HepG2 (cell line): ENCODE measurements around the gene HSD3B1. TPM values are rescaled to one million over a fixed set of nuclear protein-coding genes. Genes with fewer than 3 reads are reported as not detected.

Experiments
- ATAC-seq: fragments of 200-7000 bp; cut with Tn5 transposase; 3 replicates; pipeline ENCODE4 v1.9.1; 2020; ENCODE audit warnings: mild to moderate bottlenecking, moderate library complexity
- BruUV-seq: library from RNA; stranded (reverse); fragments of 400-500 nt; replicated peaks from 2 replicates; lab custom pipeline; 2021; lab: Mats Ljungman, UMichigan
- CTCF ChIA-PET: fragments of 300-600 bp; formaldehyde crosslinking; extraction: SDS; loops from one replicate; lab custom pipeline; 2021; ENCODE audit warnings: low total read pairs, inconsistent platforms, low intra/inter-chr PET ratio; lab: Yijun Ruan, JAX
- POLR2A ChIA-PET: fragments of 350-600 bp; sonication (Branson Sonifier 250); formaldehyde crosslinking; loops from one replicate; lab custom pipeline; 2020; ENCODE audit warnings: antibody characterized with exemption, inconsistent platforms; lab: Yijun Ruan, JAX
- DNase-seq: peaks from one replicate; pipeline ENCODE4 v3.0.0-alpha.2; 2015; ENCODE audit warnings: low spot score
- FAIRE-seq: peaks from 3 replicates; lab custom pipeline; 2011; peaks lifted over from hg19 to GRCh38; lab: Jason Lieb, UNC
- H2AFZ ChIP-seq: one replicate; pipeline ENCODE4 v1.6.1; 2011; ENCODE audit warnings: low read length, inconsistent platforms
- H3K27ac ChIP-seq: fragments of 300-600 bp; 3 replicates; pipeline ENCODE4 v1.8.0; 2011; ENCODE audit warnings: mixed run types, mild to moderate bottlenecking, mixed read lengths, low read length, inconsistent platforms; ENCODE audit not compliant: insufficient read depth; ENCODE audit errors: extremely low read length
- H3K27me3 ChIP-seq, 2 experiments: fragments of 200-600 bp in 1 of 2; 2 replicates in 1 of 2; 3 replicates in 1 of 2; pipeline versions ENCODE4 v1.6.0 to v1.8.0; 2011; ENCODE audit warnings: low read length in 2 of 2, mild to moderate bottlenecking in 2 of 2, moderate library complexity in 2 of 2, inconsistent platforms in 1 of 2; ENCODE audit not compliant: insufficient read depth in 2 of 2, control insufficient read depth in 1 of 2
- H3K36me3 ChIP-seq, 2 experiments: fragments of 200-600 bp in 1 of 2; replicated peaks in 1 of 2; 2 replicates in 1 of 2; 3 replicates in 1 of 2; pipeline versions ENCODE4 v1.5.1 to v1.8.0; 2011; ENCODE audit warnings: low read length in 2 of 2, inconsistent platforms in 1 of 2; ENCODE audit not compliant: insufficient read depth in 2 of 2, control insufficient read depth in 1 of 2
- H3K4me1 ChIP-seq: 2 replicates; pipeline ENCODE4 v1.5.1; 2012; ENCODE audit warnings: low read length, inconsistent platforms; ENCODE audit not compliant: insufficient read depth
- H3K4me2 ChIP-seq: 2 replicates; pipeline ENCODE4 v1.6.0; 2011; ENCODE audit warnings: low read depth, low read length, inconsistent platforms
- H3K4me3 ChIP-seq, 3 experiments: fragments of 200-600 bp in 1 of 3; sonication (generic), shearing (Covaris generic) in 1 of 3; replicated peaks in 1 of 3; 2 replicates each; pipeline ENCODE4 v1.5.1; 2011 to 2016; ENCODE audit warnings: low read length in 3 of 3, inconsistent platforms in 2 of 3, low read depth in 2 of 3, mild to moderate bottlenecking in 2 of 3, control low read depth in 1 of 3, mixed read lengths in 1 of 3; ENCODE audit not compliant: insufficient read depth in 1 of 3
- H3K79me2 ChIP-seq: one replicate; pipeline ENCODE4 v1.6.1; 2011; ENCODE audit warnings: low read length, inconsistent platforms; ENCODE audit not compliant: insufficient read depth
- H3K9ac ChIP-seq: 2 replicates; pipeline ENCODE4 v1.6.0; 2011; ENCODE audit warnings: mild to moderate bottlenecking, low read depth, low read length, inconsistent platforms; ENCODE audit not compliant: insufficient read depth
- H3K9me3 ChIP-seq: 2 replicates; pipeline ENCODE4 v1.5.1; 2012; ENCODE audit warnings: mild to moderate bottlenecking, low read length
- H4K20me1 ChIP-seq: 2 replicates; pipeline ENCODE4 v1.6.0; 2011; ENCODE audit warnings: inconsistent platforms, mild to moderate bottlenecking, low read length, moderate library complexity; ENCODE audit not compliant: insufficient read depth
- ETV5 ChIP-seq: IDR thresholded peaks from 2 replicates; pipeline ENCODE4 v1.6.1; 2018; ENCODE audit warnings: missing biosample characterization, missing genetic modification reagents, inconsistent platforms, borderline replicate concordance
- SOX6 ChIP-seq, 2 experiments: fragments of 450-650 bp in 1 of 2; sonication (generic) in 1 of 2; formaldehyde crosslinking in 1 of 2; IDR thresholded peaks; 2 replicates each; pipeline versions ENCODE4 v1.4.0 to v1.6.1; 2017 to 2020; ENCODE audit warnings: antibody characterized with exemption in 1 of 2, mild to moderate bottlenecking in 1 of 2, missing genetic modification reagents in 1 of 2
- STAG1 ChIP-seq: sonication (generic); formaldehyde crosslinking; IDR thresholded peaks from 2 replicates; pipeline ENCODE4 v1.4.0; 2020; ENCODE audit warnings: missing genetic modification reagents
- ZBTB8A ChIP-seq: sonication (generic); formaldehyde crosslinking; IDR thresholded peaks from 2 replicates; pipeline ENCODE4 v1.4.0; 2020; ENCODE audit warnings: mild to moderate bottlenecking, low read depth, missing genetic modification reagents, borderline replicate concordance
- ZFP62 ChIP-seq: sonication (generic); formaldehyde crosslinking; IDR thresholded peaks from 2 replicates; pipeline ENCODE4 v1.4.0; 2020; ENCODE audit warnings: missing genetic modification reagents
- ZNF121 ChIP-seq: sonication (generic); formaldehyde crosslinking; IDR thresholded peaks from 2 replicates; pipeline ENCODE4 v1.5.0; 2020; ENCODE audit warnings: mild to moderate bottlenecking, missing genetic modification reagents
- ZNF20 ChIP-seq: sonication (generic); formaldehyde crosslinking; IDR thresholded peaks from 2 replicates; pipeline ENCODE4 v1.4.0; 2020; ENCODE audit warnings: mild to moderate bottlenecking, moderate library complexity, missing genetic modification reagents
- ZNF24 ChIP-seq: fragments of 450-650 bp; IDR thresholded peaks from 2 replicates; pipeline ENCODE4 v1.6.1; 2017; ENCODE audit warnings: antibody characterized with exemption, mild to moderate bottlenecking
- ZNF460 ChIP-seq: sonication (generic); formaldehyde crosslinking; IDR thresholded peaks from 2 replicates; pipeline ENCODE4 v1.5.1; 2020; ENCODE audit warnings: missing genetic modification reagents, mild to moderate bottlenecking, borderline replicate concordance
- ZNF607 ChIP-seq: sonication (generic); formaldehyde crosslinking; IDR thresholded peaks from 2 replicates; pipeline ENCODE4 v1.5.1; 2020; ENCODE audit warnings: missing genetic modification reagents, mild to moderate bottlenecking, borderline replicate concordance
- ZNF660 ChIP-seq: sonication (generic); formaldehyde crosslinking; IDR thresholded peaks from 2 replicates; pipeline ENCODE4 v1.5.1; 2020; ENCODE audit warnings: mild to moderate bottlenecking, low read depth, missing genetic modification reagents, borderline replicate concordance
- ZNF792 ChIP-seq: IDR thresholded peaks from 2 replicates; pipeline ENCODE4 v1.6.1; 2016
- WGBS: methylation state at CpG from one replicate; pipeline ENCODE4 v1.1.6; 2017; ENCODE audit warnings: low lambda C conversion rate; 5-methylcytosine and 5-hydroxymethylcytosine counted together
- in situ Hi-C: cut with HindIII; loops from 2 replicates; pipeline ENCODE4 v1.10.0; 2017; ENCODE audit warnings: low pct_unique_long_range_greater_than_20kb; ENCODE audit not compliant: extremely low pct_ligation_motif_present
- intact Hi-C: fragments of 100-400 bp; cut with micrococcal nuclease; formaldehyde crosslinking; loops from one replicate; pipeline ENCODE4 v1.10.0; 2022; ENCODE audit not compliant: unreplicated experiment
- polyA plus RNA-seq, 8 experiments: library from polyadenylated mRNA; depleted of rRNA in 3 of 8; stranded (reverse) in 7 of 8; unstranded in 1 of 8; fragments of >200 nt; fragmentation: Illumina TruSeq in 4 of 8; extraction: Trizol in 4 of 8; gene quantifications; 2 replicates each; pipeline versions ENCODE4 v1.2.1 to v1.2.3, GENCODE V29; 2011 to 2016; ENCODE audit warnings: low read depth in 4 of 8, missing spikeins in 1 of 8, mixed read lengths in 1 of 8; ENCODE audit not compliant: insufficient read depth in 1 of 8
- total RNA-seq, 5 experiments: library from RNA; depleted of rRNA; stranded (reverse); fragments of >200 nt; fragmentation: Illumina TruSeq; extraction: Trizol; gene quantifications; 2 replicates each; pipeline ENCODE4 v1.2.3, GENCODE V29; 2016; ENCODE audit warnings: low read depth in 1 of 5
- TF ChIP-seq, protein P1 (sequence below): sonication (generic); formaldehyde crosslinking; IDR thresholded peaks from 2 replicates; pipeline ENCODE4 v1.5.0; 2020; ENCODE audit warnings: missing genetic modification reagents
- TF ChIP-seq, protein P2 (sequence below): sonication (generic); formaldehyde crosslinking; IDR thresholded peaks from 2 replicates; pipeline ENCODE4 v1.4.0; 2020; ENCODE audit warnings: low read depth, mild to moderate bottlenecking, missing genetic modification reagents
- TF ChIP-seq, protein P3 (sequence below): sonication (generic); formaldehyde crosslinking; IDR thresholded peaks from 2 replicates; pipeline ENCODE4 v1.4.0; 2020; ENCODE audit warnings: missing genetic modification reagents
- TF ChIP-seq, protein P4 (sequence below): sonication (generic); formaldehyde crosslinking; IDR thresholded peaks from 2 replicates; pipeline ENCODE4 v1.9.0; 2021; ENCODE audit warnings: missing genetic modification reagents, mild to moderate bottlenecking, borderline replicate concordance
- TF ChIP-seq, protein P5 (sequence below): sonication (generic); formaldehyde crosslinking; IDR thresholded peaks from 2 replicates; pipeline ENCODE4 v1.4.0; 2020; ENCODE audit warnings: mild to moderate bottlenecking, low read depth, missing genetic modification reagents
- TF ChIP-seq, protein P6 (sequence below): sonication (generic); formaldehyde crosslinking; conservative IDR thresholded peaks from 2 replicates; pipeline ENCODE4 v1.8.0; 2022; ENCODE audit warnings: low read depth, missing genetic modification reagents

Gene HSD3B1
- total and polyA plus RNA-seq, 2 of the 13 experiments (the other 11 are each of a cell fraction or from before 2014, with no cell fraction given), result not detected

DNA sequence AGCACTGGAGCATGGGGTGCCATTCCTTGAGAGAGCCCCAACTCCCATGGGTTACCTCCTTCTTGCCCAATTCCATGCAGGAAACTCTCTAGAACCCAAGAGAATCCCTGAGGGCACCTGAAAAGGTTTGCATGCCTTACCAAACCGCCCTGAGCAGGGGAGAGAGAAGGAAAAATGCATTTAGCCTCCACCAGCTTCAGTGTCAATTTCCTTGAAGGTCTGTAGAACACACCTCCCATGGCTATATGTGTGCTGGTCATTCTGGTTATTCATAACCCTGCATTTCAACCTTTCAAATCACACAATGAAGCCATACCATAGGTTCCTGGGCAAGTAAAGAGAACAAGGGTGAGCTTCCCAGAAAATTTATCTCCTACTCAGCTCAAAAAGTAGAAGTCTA, 39.6 kb downstream of the HSD3B1 start:
- Histone ChIP-seq H3K79me2 (no peaks in the 10 kb centered on the region), H3K4me3 (no peak overlapping the region), H3K27me3 (peaks cover 1 to 6% of the 10 kb centered on the region in 2 experiments; a peak in 2 of 5 replicates), H3K9ac (no peak overlapping the region), H3K4me1 (peaks cover 6% of the 10 kb centered on the region; the same call in 1 of the 2 replicates), H2AFZ (no peak overlapping the region), H4K20me1 (no peaks in the 10 kb centered on the region), H3K27ac (no peak overlapping the region), H3K4me2 (no peak overlapping the region), H3K36me3 (no peaks in the 10 kb centered on the region), H3K9me3 (no peaks in the 10 kb centered on the region)
- ATAC-seq (no peak), DNase-seq (no peak), FAIRE-seq (no peak)
- CTCF ChIA-PET, result no interaction called here
- in situ Hi-C loops (no loop called here), intact Hi-C loops (loop anchor here (10.0 kb wide), 1 partner anchor 48 kb away; no protein-coding TSS in a partner anchor)
- POLR2A ChIA-PET, result no interaction called here
- no TSS peak for BruUV-seq
- 0% methylated on average over 1 of the region's 1 CpG for WGBS
- TF ChIP-seq, protein P1, sequence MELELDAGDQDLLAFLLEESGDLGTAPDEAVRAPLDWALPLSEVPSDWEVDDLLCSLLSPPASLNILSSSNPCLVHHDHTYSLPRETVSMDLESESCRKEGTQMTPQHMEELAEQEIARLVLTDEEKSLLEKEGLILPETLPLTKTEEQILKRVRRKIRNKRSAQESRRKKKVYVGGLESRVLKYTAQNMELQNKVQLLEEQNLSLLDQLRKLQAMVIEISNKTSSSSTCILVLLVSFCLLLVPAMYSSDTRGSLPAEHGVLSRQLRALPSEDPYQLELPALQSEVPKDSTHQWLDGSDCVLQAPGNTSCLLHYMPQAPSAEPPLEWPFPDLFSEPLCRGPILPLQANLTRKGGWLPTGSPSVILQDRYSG, result no peak
- TF ChIP-seq, protein P2, sequence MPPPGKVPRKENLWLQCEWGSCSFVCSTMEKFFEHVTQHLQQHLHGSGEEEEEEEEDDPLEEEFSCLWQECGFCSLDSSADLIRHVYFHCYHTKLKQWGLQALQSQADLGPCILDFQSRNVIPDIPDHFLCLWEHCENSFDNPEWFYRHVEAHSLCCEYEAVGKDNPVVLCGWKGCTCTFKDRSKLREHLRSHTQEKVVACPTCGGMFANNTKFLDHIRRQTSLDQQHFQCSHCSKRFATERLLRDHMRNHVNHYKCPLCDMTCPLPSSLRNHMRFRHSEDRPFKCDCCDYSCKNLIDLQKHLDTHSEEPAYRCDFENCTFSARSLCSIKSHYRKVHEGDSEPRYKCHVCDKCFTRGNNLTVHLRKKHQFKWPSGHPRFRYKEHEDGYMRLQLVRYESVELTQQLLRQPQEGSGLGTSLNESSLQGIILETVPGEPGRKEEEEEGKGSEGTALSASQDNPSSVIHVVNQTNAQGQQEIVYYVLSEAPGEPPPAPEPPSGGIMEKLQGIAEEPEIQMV, result no peak
- TF ChIP-seq ZFP62 (CRISPR knock-in tag) (no peak), ZNF660 (CRISPR knock-in tag) (no peak), ZNF792 (CRISPR knock-in tag) (no peak), SOX6 (IDR thresholded peaks at IDR 0.05) (no peak), SOX6 (CRISPR knock-in tag; IDR thresholded peaks at IDR 0.05) (no peak), ETV5 (CRISPR knock-in tag) (no peak), ZNF607 (CRISPR knock-in tag) (no peak), ZNF24 (no peak), STAG1 (CRISPR knock-in tag) (no peak), ZNF460 (CRISPR knock-in tag) (no peak), ZNF20 (CRISPR knock-in tag) (no peak), ZBTB8A (no peak), ZNF121 (no peak)
- TF ChIP-seq, protein P3, sequence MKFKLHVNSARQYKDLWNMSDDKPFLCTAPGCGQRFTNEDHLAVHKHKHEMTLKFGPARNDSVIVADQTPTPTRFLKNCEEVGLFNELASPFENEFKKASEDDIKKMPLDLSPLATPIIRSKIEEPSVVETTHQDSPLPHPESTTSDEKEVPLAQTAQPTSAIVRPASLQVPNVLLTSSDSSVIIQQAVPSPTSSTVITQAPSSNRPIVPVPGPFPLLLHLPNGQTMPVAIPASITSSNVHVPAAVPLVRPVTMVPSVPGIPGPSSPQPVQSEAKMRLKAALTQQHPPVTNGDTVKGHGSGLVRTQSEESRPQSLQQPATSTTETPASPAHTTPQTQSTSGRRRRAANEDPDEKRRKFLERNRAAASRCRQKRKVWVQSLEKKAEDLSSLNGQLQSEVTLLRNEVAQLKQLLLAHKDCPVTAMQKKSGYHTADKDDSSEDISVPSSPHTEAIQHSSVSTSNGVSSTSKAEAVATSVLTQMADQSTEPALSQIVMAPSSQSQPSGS (CRISPR knock-in tag), result no peak
- TF ChIP-seq, protein P4, sequence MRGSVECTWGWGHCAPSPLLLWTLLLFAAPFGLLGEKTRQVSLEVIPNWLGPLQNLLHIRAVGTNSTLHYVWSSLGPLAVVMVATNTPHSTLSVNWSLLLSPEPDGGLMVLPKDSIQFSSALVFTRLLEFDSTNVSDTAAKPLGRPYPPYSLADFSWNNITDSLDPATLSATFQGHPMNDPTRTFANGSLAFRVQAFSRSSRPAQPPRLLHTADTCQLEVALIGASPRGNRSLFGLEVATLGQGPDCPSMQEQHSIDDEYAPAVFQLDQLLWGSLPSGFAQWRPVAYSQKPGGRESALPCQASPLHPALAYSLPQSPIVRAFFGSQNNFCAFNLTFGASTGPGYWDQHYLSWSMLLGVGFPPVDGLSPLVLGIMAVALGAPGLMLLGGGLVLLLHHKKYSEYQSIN (CRISPR knock-in tag), result no peak
- TF ChIP-seq, protein P5, sequence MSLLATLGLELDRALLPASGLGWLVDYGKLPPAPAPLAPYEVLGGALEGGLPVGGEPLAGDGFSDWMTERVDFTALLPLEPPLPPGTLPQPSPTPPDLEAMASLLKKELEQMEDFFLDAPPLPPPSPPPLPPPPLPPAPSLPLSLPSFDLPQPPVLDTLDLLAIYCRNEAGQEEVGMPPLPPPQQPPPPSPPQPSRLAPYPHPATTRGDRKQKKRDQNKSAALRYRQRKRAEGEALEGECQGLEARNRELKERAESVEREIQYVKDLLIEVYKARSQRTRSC (CRISPR knock-in tag), result no peak
- TF ChIP-seq, protein P6, sequence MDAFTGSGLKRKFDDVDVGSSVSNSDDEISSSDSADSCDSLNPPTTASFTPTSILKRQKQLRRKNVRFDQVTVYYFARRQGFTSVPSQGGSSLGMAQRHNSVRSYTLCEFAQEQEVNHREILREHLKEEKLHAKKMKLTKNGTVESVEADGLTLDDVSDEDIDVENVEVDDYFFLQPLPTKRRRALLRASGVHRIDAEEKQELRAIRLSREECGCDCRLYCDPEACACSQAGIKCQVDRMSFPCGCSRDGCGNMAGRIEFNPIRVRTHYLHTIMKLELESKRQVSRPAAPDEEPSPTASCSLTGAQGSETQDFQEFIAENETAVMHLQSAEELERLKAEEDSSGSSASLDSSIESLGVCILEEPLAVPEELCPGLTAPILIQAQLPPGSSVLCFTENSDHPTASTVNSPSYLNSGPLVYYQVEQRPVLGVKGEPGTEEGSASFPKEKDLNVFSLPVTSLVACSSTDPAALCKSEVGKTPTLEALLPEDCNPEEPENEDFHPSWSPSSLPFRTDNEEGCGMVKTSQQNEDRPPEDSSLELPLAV, result no peak
